ENCODE results near the gene MTX2. TPM values are rescaled to one million over a fixed set of nuclear protein-coding genes. Genes with fewer than 3 reads are reported as not detected.

Gene MTX2
- total RNA-seq, 1 experiment from 2014 or later, result 28.7 TPM

DNA sequence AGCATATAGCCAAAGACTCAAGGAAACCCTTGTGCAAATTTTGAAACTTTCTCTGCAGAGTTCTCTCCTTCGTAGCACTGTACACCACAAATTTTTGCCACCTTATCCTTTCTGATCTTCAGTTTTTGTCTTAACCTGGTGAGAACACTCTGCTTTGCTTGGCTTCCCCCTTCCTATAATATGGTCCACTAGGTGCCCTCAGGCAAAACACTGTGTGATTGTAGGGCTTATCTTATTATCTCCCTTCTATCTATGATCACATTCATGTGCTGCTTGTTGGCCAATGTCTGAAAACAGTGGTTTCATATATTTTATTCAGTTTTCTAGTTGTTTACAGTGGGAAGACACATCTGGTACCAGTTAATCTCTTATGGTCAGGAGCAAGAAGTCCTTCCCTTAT, 111.1 kb downstream of the MTX2 start:
- H3K27ac ChIP-seq (ENCODE audit: low read length), result no peak overlapping the region
- ChIA-PET CTCF (no interaction called here), POLR2A (no interaction called here)
- in situ Hi-C loops (cut with HindIII; ENCODE audit: low pct_unique_long_range_greater_than_20kb, low sequenced_read_pairs) (no loop called here), intact Hi-C loops (cut with micrococcal nuclease; ENCODE audit: unreplicated experiment) (no loop called here)
- DNase-seq (ENCODE audit: low read depth, low spot score) (no peak), ATAC-seq (no peak)
- TF ChIP-seq SIN3A (IDR thresholded peaks at IDR 0.05; ENCODE audit: borderline replicate concordance, insufficient read depth, low read depth, low read length), result no peak
- TF ChIP-seq, protein P1, sequence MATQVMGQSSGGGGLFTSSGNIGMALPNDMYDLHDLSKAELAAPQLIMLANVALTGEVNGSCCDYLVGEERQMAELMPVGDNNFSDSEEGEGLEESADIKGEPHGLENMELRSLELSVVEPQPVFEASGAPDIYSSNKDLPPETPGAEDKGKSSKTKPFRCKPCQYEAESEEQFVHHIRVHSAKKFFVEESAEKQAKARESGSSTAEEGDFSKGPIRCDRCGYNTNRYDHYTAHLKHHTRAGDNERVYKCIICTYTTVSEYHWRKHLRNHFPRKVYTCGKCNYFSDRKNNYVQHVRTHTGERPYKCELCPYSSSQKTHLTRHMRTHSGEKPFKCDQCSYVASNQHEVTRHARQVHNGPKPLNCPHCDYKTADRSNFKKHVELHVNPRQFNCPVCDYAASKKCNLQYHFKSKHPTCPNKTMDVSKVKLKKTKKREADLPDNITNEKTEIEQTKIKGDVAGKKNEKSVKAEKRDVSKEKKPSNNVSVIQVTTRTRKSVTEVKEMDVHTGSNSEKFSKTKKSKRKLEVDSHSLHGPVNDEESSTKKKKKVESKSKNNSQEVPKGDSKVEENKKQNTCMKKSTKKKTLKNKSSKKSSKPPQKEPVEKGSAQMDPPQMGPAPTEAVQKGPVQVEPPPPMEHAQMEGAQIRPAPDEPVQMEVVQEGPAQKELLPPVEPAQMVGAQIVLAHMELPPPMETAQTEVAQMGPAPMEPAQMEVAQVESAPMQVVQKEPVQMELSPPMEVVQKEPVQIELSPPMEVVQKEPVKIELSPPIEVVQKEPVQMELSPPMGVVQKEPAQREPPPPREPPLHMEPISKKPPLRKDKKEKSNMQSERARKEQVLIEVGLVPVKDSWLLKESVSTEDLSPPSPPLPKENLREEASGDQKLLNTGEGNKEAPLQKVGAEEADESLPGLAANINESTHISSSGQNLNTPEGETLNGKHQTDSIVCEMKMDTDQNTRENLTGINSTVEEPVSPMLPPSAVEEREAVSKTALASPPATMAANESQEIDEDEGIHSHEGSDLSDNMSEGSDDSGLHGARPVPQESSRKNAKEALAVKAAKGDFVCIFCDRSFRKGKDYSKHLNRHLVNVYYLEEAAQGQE (IDR thresholded peaks at IDR 0.05; ENCODE audit: insufficient read depth in 1 of 2, low read depth in 2 of 2, low read length in 1 of 2), result no peak
- no peaks in the 10 kb centered on the region; the same call in 1 of the 2 replicates for H3K36me3 ChIP-seq (ENCODE audit: control insufficient read depth, insufficient read depth, low read length)
- no peak overlapping the region for H3K4me3 ChIP-seq (ENCODE audit: low read depth in 2 of 2, low read length in 2 of 2)
- H3K9me3 ChIP-seq (ENCODE audit: control insufficient read depth, insufficient read depth, low read depth, low read length), result peaks cover 17% of the 10 kb centered on the region; the same call in 1 of the 2 replicates
- no peaks in the 10 kb centered on the region for H3K27me3 ChIP-seq (ENCODE audit: control insufficient read depth, insufficient read depth, low read length)
- no TSS peak for BruUV-seq (replicated peaks)
- H3K4me1 ChIP-seq (ENCODE audit: control insufficient read depth, insufficient read depth, low read length), result no peaks in the 10 kb centered on the region

DNA sequence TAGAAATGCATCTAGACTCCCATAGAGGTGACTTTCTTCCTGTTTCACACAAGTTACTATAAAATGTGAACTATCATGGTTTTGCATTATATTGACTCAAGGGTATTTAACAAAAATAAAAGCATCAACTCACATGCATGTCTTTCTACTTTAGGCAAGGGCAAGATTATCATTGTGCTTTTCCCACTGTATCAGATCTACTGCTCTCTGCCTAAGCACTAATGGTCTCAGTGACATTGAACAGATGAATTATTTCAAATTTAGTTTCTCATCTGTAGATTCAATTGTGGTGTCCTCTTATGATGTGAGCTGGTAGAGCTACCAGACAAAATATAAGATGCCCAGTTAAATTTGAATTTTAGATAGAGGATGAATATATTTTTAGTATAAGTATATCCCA, 113.9 kb downstream of the MTX2 start:
- Histone ChIP-seq H3K36me3 (ENCODE audit: control insufficient read depth, insufficient read depth, low read length) (no peaks in the 10 kb centered on the region; the same call in 1 of the 2 replicates), H3K4me3 (ENCODE audit: low read depth in 2 of 2, low read length in 2 of 2) (no peak overlapping the region), H3K27ac (ENCODE audit: low read length) (no peak overlapping the region), H3K9me3 (ENCODE audit: control insufficient read depth, insufficient read depth, low read depth, low read length) (peaks cover 9% of the 10 kb centered on the region; the same call in 1 of the 2 replicates), H3K27me3 (ENCODE audit: control insufficient read depth, insufficient read depth, low read length) (no peaks in the 10 kb centered on the region), H3K4me1 (ENCODE audit: control insufficient read depth, insufficient read depth, low read length) (no peaks in the 10 kb centered on the region)
- ChIA-PET CTCF (no interaction called here), POLR2A (no interaction called here)
- TF ChIP-seq, protein P2, sequence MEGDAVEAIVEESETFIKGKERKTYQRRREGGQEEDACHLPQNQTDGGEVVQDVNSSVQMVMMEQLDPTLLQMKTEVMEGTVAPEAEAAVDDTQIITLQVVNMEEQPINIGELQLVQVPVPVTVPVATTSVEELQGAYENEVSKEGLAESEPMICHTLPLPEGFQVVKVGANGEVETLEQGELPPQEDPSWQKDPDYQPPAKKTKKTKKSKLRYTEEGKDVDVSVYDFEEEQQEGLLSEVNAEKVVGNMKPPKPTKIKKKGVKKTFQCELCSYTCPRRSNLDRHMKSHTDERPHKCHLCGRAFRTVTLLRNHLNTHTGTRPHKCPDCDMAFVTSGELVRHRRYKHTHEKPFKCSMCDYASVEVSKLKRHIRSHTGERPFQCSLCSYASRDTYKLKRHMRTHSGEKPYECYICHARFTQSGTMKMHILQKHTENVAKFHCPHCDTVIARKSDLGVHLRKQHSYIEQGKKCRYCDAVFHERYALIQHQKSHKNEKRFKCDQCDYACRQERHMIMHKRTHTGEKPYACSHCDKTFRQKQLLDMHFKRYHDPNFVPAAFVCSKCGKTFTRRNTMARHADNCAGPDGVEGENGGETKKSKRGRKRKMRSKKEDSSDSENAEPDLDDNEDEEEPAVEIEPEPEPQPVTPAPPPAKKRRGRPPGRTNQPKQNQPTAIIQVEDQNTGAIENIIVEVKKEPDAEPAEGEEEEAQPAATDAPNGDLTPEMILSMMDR (IDR thresholded peaks at IDR 0.05), result no peak
- TF ChIP-seq, protein P1 (IDR thresholded peaks at IDR 0.05; ENCODE audit: insufficient read depth in 1 of 2, low read depth in 2 of 2, low read length in 1 of 2), result no peak
- TF ChIP-seq SIN3A (IDR thresholded peaks at IDR 0.05; ENCODE audit: borderline replicate concordance, insufficient read depth, low read depth, low read length), result no peak
- no peak for TF ChIP-seq TCF7L2 (IDR thresholded peaks at IDR 0.05; ENCODE audit: low read depth, low read length)
- no peak for TF ChIP-seq POLR2AphosphoS5 (IDR thresholded peaks at IDR 0.05; ENCODE audit: low read depth, low read length)
- intact Hi-C loops (cut with micrococcal nuclease; ENCODE audit: unreplicated experiment) (no loop called here), in situ Hi-C loops (cut with HindIII; ENCODE audit: low pct_unique_long_range_greater_than_20kb, low sequenced_read_pairs) (no loop called here)
- no TSS peak for BruUV-seq (replicated peaks)
- ATAC-seq (no peak), DNase-seq (ENCODE audit: low read depth, low spot score) (no peak)

Data from Panc1 (cell line).